Measurements from ENCODE around the gene PTPRQ.
"Not testable (repeated sequence)": the region's sequence is repeated elsewhere in the genome, so short reads cannot be mapped to it uniquely, and the experiment has no call there.

PTPRQ gene

DNA sequence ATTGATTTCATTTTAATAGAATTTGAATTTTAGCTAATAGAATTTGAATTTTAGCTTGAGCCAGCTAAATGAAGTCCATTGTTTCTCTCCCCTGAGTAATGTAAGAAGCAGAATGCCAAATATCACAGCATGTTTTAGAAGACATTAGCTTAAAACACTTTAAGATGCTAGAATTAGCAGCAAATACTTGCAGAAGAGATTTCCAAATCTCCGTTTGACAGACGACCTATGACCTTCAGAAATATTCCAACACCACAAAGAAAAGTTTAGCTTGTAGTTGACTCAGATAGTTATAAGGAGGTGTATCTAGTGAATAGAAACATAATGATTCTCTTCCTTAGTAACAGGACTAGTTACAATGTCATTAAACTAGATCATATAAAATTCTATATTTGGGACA is 211.7 kb downstream of the PTPRQ start:
- no peak for DNase-seq

DNA sequence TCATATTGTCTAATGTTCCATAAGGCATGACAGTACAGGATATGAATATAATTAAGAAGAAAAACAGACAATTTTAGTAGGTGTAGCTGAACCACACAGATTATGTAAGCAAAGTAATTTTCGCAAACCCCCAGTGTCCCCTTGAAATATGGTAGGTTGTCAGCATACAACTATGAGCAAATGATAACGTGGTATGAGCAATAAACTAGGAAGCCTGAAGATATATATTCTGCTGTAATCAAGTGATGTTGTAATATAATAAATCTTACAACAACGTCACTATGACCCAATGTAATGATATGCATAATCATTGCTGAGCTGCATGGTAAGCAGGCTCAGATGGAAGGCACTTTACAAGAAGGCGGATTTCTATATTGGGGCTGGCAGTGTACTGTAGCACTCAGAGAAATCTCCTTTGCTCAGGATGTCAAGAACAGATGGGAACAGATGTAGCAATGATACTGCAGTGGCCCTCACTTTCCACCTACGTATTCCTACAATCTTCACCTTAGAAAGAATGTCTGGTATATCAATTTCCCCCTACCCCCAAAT is 215.6 kb downstream of the PTPRQ start:
- no peak for DNase-seq

DNA sequence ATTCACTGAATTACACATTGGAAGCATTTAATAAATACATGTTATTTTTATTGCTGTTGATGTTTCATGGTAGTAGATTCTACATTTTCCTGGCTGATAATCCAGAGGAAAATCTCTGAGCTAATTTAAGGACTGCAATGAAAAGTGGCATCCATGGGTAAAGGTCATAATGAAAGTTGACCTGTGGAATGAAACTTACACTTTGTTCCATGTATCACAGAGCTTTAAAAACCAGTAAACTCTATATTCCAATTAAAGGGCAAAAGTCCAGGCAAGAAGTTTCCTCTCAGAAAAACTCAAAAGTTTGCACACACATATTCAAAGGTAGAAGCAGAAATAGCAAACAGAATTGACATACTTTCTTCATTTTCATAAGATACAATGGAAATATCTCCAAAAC is 218.6 kb downstream of the PTPRQ start:
- DNase-seq = no peak

DNA sequence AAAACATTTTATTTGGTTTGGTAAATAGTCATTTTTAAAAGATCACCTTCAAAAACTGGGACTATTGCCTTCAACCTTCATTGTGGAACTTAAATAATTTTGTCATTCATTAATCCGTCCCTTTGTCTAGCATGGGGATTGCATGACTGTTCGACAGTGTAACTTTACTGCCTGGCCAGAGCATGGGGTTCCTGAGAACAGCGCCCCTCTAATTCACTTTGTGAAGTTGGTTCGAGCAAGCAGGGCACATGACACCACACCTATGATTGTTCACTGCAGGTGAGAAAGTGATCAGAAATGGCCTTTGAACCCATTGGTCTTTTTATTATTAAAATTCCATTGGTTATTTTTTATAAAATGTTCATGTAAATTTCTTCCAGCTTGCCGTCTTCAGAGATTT is 226.2 kb downstream of the PTPRQ start:
- DNase-seq = no peak

DNA sequence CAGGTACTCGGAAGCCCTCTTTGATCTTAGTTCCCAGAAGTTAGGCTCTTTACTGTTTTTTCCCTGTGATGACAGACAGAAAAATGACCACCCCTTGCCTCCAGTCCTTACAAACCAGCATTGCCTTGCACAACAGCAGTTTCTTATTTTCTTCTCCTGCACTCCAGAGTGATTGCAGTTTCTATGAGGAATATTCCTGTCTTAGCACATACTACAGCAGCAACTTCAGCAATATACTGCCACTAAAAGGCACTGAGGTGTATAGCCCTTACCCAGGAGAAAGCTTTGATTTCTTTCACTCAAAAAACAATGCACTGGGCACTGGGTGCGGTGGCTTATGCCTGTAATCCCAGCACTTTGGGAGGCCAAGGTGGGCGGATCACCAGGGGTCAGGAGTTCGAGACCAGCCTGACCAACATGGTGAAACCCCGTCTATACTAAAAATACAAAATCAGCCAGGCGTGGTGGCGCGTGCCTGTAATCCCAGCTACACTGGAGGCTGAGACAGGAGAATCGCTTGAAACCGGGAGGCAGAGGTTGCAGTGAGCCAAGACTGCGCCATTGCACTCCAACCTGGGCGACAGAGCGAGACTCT is 232.1 kb downstream of the PTPRQ start:
- not testable (repeated sequence) for DNase-seq

DNA sequence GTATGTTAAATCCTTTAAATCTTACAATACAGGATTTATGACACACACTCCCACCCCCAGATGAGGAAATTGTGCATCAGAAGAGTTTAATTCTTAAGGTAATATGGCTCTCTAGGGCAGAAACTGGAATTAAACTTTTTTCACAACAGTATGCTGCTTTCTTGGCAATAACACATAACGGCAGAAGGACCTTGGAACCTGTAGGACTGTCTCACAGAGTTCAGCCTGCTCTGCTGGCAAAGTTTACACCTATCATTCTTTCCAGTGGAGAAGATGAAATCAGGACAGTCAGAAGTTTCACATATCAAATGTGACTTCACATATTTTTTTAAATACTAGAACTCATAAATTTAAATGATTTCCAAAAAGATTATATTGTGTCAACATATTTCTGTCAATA is 232.8 kb downstream of the PTPRQ start:
- DNase-seq = no peak

DNA sequence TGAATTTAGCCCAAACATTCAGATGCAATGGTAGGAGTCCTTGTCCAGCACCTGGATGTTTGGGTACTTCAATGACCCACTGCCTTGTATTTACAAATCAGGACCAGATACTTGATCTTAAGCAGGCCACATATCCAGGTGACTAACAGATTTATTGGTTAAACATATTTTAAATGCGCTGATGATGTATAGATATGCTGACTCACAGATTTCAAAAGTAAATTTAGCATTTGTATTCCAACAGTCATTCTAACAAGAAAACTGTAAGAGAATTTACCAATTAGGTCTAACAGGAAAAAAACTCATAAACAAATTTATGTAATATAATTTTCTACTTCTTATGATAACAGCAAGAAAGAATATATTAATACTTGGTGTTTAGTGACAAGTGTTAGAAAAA is 234.0 kb downstream of the PTPRQ start:
- DNase-seq = no peak

DNA sequence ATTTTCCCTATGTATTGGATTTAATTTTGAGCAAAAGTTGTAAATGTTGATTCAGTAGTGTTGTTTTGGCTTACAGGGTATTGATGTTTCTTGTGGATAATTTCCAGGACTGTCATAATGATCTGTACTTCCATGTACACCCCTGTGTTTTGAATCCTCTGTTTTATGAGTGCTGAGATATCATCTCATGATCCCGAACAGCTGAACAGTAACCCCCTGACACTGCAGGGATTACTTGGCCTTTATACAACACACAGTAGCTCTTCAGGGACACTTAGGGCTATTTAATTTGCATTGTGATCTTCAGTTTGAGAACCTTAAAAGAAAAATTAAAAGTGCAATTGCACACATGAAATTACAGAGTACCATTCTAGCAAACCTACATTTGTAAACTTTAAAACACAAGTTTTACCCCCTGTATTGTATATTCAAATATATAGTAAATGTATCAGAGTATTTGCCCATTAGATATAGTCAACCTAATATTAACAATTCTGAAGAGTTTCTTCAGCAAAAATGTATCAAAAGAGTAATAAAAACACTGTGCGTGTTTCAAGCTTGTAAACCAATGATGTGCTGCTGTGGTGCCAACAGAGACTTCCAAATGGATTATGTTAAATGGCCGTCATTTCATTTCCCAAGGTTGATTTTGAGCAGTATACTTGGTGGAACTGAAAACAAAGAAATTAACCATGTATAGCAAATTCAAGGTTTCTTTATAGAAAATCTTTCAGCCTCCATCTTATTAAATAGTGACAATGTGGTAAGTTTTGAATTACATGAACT is 235.5 kb downstream of the PTPRQ start:
- no peak for DNase-seq

DNA sequence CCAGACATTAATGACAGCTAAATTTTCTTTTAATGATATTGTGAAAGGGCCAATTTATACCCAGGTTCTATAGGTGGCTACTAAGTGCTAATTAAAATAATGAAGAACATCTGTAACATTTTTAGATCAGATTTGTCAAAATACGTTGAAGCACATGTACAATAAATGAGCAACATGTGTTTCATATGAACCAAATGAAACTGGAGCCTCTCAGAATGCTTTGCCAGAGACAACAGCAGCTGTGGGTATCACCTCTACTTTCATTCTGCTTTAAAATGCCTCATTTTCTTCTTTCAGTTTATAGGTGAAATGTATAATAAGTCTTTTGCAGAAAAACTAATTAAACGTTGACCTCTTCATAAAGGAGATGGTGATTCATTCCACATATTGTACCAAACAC is 237.3 kb downstream of the PTPRQ start:
- DNase-seq = no peak

DNA sequence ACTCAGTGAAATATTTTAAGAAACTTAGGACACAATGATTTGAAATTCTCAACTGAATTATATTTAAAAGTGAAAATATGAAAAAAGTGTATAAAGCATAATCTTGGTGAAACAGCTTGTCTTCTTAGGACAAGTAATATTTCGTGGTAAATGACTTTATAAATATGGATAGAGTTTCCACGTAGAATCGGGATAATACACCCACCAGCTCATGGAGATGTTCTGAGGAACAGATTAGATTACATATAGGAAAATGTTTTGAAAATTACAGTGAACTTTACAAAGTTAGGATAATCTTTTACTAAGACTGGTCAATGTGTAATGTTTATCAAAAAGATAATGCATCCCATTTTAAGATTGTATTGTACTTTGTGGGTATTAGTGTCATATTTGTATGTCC is 237.8 kb downstream of the PTPRQ start:
- DNase-seq = no peak

DNA sequence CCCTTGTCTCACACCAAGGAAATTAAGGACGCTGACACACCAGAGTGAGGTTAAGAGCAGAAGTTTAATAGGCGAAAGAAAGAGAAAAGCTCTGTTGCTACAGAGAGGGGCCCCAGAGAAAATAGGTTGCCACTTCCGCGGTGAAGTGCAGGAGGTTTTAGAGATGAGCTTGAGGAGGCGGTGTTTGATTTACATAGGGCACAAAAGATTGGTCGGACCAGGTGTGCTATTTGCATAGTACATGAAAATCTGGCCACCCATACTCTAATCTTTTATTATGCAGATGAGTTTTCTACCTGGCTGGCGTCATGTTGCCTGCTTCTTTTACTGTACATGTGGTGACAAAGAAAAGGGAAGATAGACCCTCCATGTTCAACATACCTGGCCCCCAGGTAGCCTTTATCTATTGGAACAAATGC is 240.1 kb downstream of the PTPRQ start:
- DNase-seq = no peak

DNA sequence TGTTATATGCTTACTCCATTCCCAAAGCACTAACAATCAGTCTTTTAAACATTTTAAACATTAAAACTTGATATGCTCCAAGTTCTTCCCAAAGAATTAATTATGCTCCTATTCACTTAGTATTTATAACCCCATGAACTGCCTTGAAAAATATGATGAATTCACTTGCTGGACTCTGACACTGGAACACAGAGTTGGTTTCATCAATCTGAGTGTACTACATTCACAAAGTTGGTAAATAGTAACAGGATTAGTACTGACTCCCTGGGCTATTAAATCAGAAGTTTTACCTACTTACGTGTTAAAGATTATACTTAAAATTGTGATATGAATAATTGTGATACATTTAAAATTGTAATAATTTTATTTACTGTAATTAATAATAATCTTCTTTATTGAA is 246.1 kb downstream of the PTPRQ start:
- DNase-seq = no peak

DNA sequence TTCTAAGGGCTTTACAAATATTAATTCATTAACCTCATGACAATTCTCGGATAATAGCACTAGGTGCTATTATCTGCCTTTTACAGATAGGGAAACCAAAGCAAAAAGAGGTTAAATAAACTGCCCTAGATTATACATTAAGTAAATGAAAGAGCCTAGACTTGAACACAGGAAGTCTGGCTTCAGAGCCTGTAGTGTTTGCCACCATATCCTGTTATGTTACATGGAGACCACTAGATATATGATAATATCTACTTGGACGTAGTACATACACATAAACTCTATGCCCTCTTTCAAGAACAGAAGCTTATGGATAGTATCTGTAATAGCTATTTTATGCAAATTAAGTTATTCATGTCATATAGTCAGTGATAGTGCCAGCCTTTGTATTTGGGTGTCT is 246.5 kb downstream of the PTPRQ start:
- DNase-seq = no peak

DNA sequence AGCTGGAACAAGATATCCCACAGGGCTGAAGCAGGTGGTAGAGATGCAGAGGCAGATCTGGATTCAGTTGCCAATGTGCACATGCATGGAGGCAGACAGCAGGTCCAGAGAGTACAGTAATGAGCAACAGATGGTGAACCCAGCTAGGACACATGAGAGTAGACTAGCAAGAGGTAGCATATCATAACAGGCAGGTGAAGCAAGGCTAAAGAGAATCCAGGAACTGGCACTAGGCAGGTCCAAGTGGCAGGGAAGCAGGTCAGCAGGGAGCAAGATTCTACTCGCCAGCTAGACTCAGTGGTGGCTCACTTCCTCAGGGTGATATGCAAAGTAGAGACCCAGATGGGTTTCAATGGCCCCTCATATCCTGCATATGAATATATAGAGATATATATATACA is 248.1 kb downstream of the PTPRQ start:
- DNase-seq = no peak

DNA sequence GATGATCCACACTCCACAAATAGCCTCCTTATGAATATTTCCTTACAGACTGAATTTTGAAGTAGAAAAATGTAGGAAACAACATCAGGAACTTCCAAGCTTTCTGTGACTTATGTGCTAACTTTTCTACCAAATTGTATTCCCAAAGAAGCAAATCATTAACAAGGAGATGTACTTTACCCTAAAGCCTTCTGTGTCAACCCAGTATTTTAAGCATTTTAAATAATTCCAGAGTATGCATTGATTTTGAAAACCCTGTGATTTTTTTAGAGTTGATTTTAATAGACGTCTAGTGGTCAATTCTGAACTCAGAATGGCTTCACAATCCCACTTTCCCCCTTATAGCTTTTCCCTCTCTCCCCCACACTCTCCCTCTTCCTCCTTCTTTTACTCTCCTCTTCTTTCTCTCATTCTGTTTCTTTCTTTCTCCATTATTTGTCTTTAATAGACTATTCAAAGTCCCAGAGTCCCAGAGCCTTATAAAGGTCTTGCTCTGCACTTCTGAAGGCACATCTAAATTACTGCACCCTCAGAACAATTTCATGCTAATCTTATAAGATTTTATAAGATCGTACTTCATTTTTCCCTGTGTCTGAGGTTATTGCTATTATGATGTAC is 253.3 kb downstream of the PTPRQ start:
- no peak for DNase-seq

DNA sequence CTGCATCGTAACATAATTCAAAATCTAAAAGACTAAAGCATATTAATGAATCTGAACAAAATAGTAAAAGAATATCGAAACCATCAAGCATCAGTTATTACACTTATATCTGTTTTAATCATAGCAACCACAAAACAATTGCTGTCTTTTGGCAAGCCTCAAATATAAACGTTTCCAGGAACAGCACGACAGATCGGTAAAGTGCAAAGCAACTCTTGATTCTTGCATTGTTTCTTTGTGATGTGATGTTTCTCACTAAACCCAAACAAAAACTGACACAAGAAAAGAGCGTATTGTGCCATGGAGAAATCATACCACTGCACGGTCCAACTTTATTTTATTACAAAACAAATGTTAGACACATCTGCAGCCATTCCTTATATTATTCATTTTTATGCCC is 254.2 kb downstream of the PTPRQ start:
- DNase-seq = no peak

DNA sequence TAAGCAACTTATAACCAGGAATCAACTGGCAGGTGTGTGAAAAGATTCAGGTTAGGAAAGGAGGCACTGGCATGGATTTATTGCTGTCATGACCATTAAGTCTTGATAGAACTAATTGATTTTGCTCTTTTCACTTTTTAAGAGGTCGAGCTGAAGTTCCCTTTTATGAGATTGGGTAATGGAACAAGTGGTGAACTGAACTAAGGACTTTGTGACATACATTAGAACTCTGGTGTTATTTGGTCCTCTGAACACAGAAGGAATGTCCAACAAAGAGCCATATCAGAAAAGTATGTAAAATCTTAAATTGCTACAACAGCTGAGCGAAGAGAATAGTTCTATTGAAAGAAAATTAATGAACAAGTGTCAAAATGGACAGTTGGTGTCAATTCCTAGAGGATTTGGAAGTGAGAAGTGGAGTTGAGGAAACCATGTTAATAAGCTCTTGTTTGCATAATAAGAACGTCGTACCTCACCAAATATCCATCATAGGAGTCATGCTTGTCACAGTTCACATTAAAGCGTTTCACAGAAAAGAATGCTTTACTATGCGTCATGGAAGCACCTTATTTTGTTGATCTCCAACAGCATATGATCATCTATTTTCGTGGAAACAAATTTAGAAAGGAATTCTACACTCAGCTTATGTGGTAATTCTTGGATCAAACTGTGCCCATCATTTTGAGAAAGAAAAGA is 255.0 kb downstream of the PTPRQ start:
- DNase-seq = no peak

DNA sequence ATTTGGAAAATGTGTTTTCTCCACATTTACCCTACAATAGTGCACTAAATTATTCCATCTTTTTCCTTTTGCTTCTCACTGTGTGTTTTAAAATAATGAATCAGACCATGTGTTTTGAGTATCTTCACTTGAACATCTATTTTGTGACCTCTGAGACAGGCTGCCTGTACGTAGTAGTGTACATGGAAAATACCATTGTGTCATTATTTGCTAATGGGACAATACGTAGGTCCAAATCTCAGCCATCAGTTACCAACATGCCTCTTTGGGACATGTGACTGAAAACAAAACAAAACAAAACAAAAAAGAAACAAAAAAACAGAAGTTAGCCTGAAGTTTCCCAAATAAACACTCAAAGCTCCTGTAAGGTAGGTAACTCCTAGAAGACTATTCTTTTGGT is 256.3 kb downstream of the PTPRQ start:
- no peak for DNase-seq

DNA sequence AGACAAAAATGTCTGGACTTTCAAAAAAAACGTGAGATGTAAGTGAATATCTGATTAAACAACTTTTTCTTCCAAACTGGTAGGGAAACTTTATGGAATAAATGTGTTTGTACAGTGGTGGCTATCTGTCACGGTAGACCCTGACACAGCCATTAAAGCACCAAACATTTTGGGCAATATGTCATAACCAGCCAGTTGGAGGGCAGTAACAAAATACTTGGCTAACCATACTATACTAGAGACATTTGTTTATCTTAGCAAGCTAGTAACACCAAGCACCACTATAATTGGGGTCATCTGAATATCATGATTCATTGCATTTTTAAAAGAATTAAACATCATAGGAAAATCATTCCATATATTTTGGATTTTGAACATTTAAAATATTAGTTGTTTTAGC is 257.4 kb downstream of the PTPRQ start:
- no peak for DNase-seq

DNA sequence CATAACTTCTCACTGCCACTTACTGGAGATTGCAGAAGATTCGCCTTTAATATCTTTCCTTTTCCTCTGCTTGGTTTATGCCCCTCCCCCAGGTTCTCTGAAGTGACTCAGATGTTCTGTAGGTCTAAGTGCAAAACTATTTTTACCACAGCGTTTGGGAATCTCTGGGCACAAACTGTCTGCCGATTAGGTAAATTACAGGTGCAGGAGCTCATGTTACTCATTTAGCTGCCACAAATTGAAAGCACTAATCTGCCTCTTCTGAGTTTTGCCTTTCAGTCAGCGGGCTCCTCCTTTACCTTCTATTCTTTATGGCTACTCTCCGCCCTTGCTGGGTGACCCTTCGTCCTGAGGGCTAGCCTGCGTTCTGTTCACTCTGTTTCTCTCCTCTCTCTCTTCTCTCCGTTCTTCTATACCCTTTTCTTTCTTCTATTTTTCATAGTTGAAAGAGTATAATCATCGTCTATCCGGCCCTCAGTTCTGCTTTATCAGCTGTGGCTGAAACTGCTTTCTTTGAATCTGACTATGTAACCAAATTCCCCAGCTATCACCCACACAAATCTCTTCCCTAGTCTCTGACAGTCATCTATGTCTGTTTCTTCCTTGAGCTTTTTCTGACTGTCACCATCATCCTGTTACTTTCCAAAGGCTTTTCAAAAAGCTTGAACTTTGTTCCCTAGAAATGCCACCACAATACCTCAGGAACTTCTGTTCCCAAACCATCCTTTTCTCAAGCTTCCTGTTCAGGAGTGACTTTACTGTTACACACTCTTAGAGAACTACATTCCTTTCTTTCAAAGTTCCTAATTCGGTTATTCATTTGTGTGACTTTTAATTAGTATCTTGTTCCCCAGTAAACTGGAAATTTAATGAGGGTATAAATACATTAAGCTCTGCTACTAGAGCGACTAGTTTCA is 259.1 kb downstream of the PTPRQ start:
- peak; percentile 6 for DNase-seq

DNA sequence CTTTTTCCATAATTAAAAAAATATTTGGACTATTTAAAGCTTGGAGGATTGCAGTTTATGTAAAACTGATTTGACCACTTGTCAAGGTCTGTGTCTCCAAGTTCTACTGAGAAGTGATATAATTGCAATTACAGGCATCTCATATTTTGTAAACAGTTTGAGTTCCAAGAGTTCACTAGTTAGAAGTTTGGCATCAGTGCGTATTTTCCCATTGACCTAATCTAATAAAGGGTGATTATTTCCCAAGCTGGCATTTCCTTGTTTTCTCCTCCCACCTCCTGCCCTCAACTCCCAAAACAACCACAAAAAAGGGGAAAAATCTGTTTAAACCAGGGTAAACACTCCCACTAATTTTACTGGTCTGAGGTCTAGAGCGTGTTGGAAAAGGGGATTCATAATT is 260.4 kb downstream of the PTPRQ start:
- DNase-seq = no peak
